Astrocyte (in vitro differentiated cells and primary cell): ENCODE results near the gene TMEM132A.

Source experiments
- EZH2 ChIP-seq: IDR thresholded peaks from 2 replicates; pipeline ENCODE4 v1.6.1; 2012; ENCODE audit warnings: mild to moderate bottlenecking, low read length, inconsistent platforms; ENCODE audit not compliant: insufficient read depth
- TF ChIP-seq, protein P1 (sequence below): IDR thresholded peaks from 2 replicates; pipeline ENCODE4 v1.5.1; 2011; ENCODE audit warnings: low read depth, mild to moderate bottlenecking, inconsistent platforms, low read length, moderate library complexity; ENCODE audit not compliant: insufficient read depth

DNA sequence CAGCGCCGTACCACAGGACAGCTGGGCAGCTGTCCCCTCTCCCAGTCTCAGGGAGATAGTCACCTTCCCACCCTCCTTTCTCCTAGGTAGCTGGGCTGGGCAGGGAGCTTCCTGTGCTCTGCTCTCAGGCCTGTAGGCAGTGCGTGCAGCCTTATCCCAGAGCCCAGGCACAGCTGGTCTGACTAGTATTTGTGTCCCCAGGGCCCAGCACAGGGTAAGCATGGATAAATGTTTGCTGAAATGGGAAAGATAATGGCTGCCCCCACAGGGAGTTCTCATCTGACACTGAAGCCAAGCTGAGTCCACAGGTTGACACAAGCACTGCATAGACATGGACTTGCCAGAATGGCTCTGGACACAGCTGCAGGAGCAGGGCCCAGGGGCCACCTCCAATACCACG is 18.0 kb downstream of the TMEM132A start:
- TF ChIP-seq, protein P1, sequence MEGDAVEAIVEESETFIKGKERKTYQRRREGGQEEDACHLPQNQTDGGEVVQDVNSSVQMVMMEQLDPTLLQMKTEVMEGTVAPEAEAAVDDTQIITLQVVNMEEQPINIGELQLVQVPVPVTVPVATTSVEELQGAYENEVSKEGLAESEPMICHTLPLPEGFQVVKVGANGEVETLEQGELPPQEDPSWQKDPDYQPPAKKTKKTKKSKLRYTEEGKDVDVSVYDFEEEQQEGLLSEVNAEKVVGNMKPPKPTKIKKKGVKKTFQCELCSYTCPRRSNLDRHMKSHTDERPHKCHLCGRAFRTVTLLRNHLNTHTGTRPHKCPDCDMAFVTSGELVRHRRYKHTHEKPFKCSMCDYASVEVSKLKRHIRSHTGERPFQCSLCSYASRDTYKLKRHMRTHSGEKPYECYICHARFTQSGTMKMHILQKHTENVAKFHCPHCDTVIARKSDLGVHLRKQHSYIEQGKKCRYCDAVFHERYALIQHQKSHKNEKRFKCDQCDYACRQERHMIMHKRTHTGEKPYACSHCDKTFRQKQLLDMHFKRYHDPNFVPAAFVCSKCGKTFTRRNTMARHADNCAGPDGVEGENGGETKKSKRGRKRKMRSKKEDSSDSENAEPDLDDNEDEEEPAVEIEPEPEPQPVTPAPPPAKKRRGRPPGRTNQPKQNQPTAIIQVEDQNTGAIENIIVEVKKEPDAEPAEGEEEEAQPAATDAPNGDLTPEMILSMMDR: no peak
- no peak for TF ChIP-seq EZH2
